H7 (cell line): ENCODE results near the gene C14orf39. TPM values are rescaled to one million over a fixed set of nuclear protein-coding genes. Genes with fewer than 3 reads are reported as not detected.
"Not testable (repeated sequence)": the region's sequence is repeated elsewhere in the genome, so short reads cannot be mapped to it uniquely, and the experiment has no call there.

Experiments used
- DNase-seq: peaks from one replicate; pipeline ENCODE4 v3.0.0; 2012
- H3K27me3 ChIP-seq: 2 replicates; pipeline ENCODE4 v1.6.0; 2011; ENCODE audit warnings: mild to moderate bottlenecking, low read length; ENCODE audit not compliant: control insufficient read depth, insufficient read depth
- H3K36me3 ChIP-seq: replicated peaks from 2 replicates; pipeline ENCODE4 v1.5.1; 2011; ENCODE audit warnings: low read length; ENCODE audit not compliant: control insufficient read depth, insufficient read depth
- H3K4me3 ChIP-seq: 2 replicates; pipeline ENCODE4 v1.5.1; 2011; ENCODE audit warnings: low read depth, mild to moderate bottlenecking, control low read depth, low read length, moderate library complexity; ENCODE audit not compliant: insufficient read depth
- total RNA-seq: library from RNA; depleted of rRNA; stranded (reverse); fragments of >200 nt; shearing (Covaris generic); gene quantifications from 2 replicates; pipeline ENCODE4 v1.2.3, GENCODE V29; 2014; rRNA removed

C14orf39 gene
- total RNA-seq, 1 experiment from 2014 or later = 0.80 TPM

- DNase-seq = no peak
Measured at GRCh38 chr14:60420050-60420449, 65.8 kb downstream of the C14orf39 start.

GRCh38 chr14:60397550-60397949 is 88.3 kb downstream of the C14orf39 start:
- not testable (repeated sequence) for H3K4me3 ChIP-seq, H3K36me3 ChIP-seq, H3K27me3 ChIP-seq, DNase-seq

More at GRCh38 chr14:60420050-60420449, 65.8 kb downstream of the C14orf39 start:
- no peak overlapping the region for H3K4me3 ChIP-seq
- no peaks in the 10 kb centered on the region for H3K27me3 ChIP-seq
- H3K36me3 ChIP-seq = no peaks in the 10 kb centered on the region

- no peaks in the 10 kb centered on the region for H3K36me3 ChIP-seq
- no peaks in the 10 kb centered on the region for H3K27me3 ChIP-seq
- no peak overlapping the region for H3K4me3 ChIP-seq
- no peak for DNase-seq
Measured at GRCh38 chr14:60396718-60397343, 89.0 kb downstream of the C14orf39 start.

Other genes with a start within 250 kb of the C14orf39 start
- gene PPM1A, start 236.8 kb downstream of the C14orf39 start, total RNA-seq = 16.9 and 21.6 TPM in 2 replicates
- gene SIX6, start 23.1 kb upstream of the C14orf39 start, total RNA-seq = 0.04 and 0.07 TPM in 2 replicates
- gene SIX1, start 163.4 kb upstream of the C14orf39 start, total RNA-seq = 0.07 TPM in 1 of 2 replicates, not detected in the other
- 24.7 and 25.8 TPM in 2 replicates for gene SIX4, start 238.3 kb upstream of the C14orf39 start, total RNA-seq
- 57.4 and 78.2 TPM in 2 replicates for gene MNAT1, start 248.7 kb upstream of the C14orf39 start, total RNA-seq